Naive B cell (primary cell): ENCODE results near the gene MAD2L1BP. TPM values are rescaled to one million over a fixed set of nuclear protein-coding genes. Genes with fewer than 3 reads are reported as not detected.

Source experiments
- ATAC-seq, 2 donors: fragments of 150-1000 bp; cut with Tn5 transposase; 2 replicates each; pipeline ENCODE4 v1.10.0; 2021; ENCODE audit warnings: low read depth in 2 of 2, mild to moderate bottlenecking in 2 of 2, moderate library complexity in 2 of 2
- DNase-seq: peaks from one replicate; pipeline ENCODE4 v3.0.0; 2022
- H3K27ac Mint-ChIP-seq, 6 donors: one replicate each; pipeline ENCODE4 v1.8.0; 2020 to 2022; ENCODE audit warnings: mild to moderate bottlenecking in 6 of 6, mixed read lengths in 6 of 6, moderate library complexity in 5 of 6, inconsistent platforms in 2 of 6
- H3K27me3 Mint-ChIP-seq, 3 donors: one replicate each; pipeline ENCODE4 v1.8.0; 2021 to 2022; ENCODE audit warnings: mixed read lengths in 3 of 3, mild to moderate bottlenecking in 1 of 3
- H3K36me3 Mint-ChIP-seq, 2 donors: one replicate each; pipeline ENCODE4 v1.8.0; 2020 to 2022; ENCODE audit warnings: mixed read lengths in 2 of 2, inconsistent platforms in 1 of 2, mild to moderate bottlenecking in 1 of 2
- H3K4me1 Mint-ChIP-seq, 3 donors: one replicate each; pipeline ENCODE4 v1.8.0; 2020 to 2022; ENCODE audit warnings: mixed read lengths in 3 of 3, inconsistent platforms in 1 of 3, mild to moderate bottlenecking in 1 of 3, moderate library complexity in 1 of 3
- H3K4me3 Mint-ChIP-seq, 8 donors: one replicate each; pipeline ENCODE4 v1.8.0; 2020 to 2022; ENCODE audit warnings: mild to moderate bottlenecking in 8 of 8, mixed read lengths in 8 of 8, moderate library complexity in 8 of 8, inconsistent platforms in 2 of 8
- H3K9me3 Mint-ChIP-seq, 7 donors: one replicate each; pipeline ENCODE4 v1.8.0; 2020 to 2022; ENCODE audit warnings: mixed read lengths in 7 of 7, mild to moderate bottlenecking in 5 of 7, inconsistent platforms in 2 of 7, moderate library complexity in 1 of 7
- polyA plus RNA-seq, 6 donors: library from polyadenylated mRNA; unstranded; fragments of 300-500 nt; fragmentation: Illumina TruSeq; gene quantifications; one replicate each; pipeline ENCODE4 v1.2.3, GENCODE V29; 2021; ENCODE audit warnings: low read depth in 6 of 6

MAD2L1BP gene
- polyA plus RNA-seq, 6 donors from 2014 or later: 21.3 to 31.4 (median 27.9) TPM

GRCh38 chr6:43671801-43672690, 36.4 kb downstream of the MAD2L1BP start:
- Mint-ChIP-seq H3K27me3 (no peaks in the 10 kb centered on the region), H3K4me1 (peaks cover 16 to 17% (median 16%) of the 10 kb centered on the region in 3 donors), H3K4me3 (no peak overlapping the region), H3K9me3 (no peaks in the 10 kb centered on the region), H3K36me3 (peaks cover 0 to 23% of the 10 kb centered on the region in 2 donors), H3K27ac (peak overlapping the region in 1 of 6 donors; percentile 44)
- ATAC-seq (no peak), DNase-seq (no peak)

- peaks cover 0 to 23% of the 10 kb centered on the region in 2 donors for H3K36me3 Mint-ChIP-seq
Observed at GRCh38 chr6:43673444-43674084, 37.9 kb downstream of the MAD2L1BP start.

GRCh38 chr6:43674291-43674690, 38.7 kb downstream of the MAD2L1BP start:
- DNase-seq (no peak), ATAC-seq (no peak)
- Mint-ChIP-seq H3K4me1 (peaks cover 0 to 3% (median 0%) of the 10 kb centered on the region in 3 donors), H3K36me3 (peaks cover 0 to 23% of the 10 kb centered on the region in 2 donors), H3K27me3 (no peaks in the 10 kb centered on the region), H3K4me3 (no peak overlapping the region), H3K9me3 (no peaks in the 10 kb centered on the region), H3K27ac (no peak overlapping the region)

More at GRCh38 chr6:43673444-43674084, 37.9 kb downstream of the MAD2L1BP start:
- Mint-ChIP-seq H3K4me1 (peaks cover under 1 to 3% (median under 1%) of the 10 kb centered on the region in 3 donors), H3K27ac (peak overlapping the region in 1 of 6 donors; percentile 40), H3K9me3 (no peaks in the 10 kb centered on the region), H3K27me3 (no peaks in the 10 kb centered on the region), H3K4me3 (no peak overlapping the region)
- DNase-seq: no peak
- ATAC-seq: no peak

- peaks cover under 1 to 25% of the 10 kb centered on the region in 2 donors for H3K36me3 Mint-ChIP-seq
- H3K9me3 Mint-ChIP-seq: no peaks in the 10 kb centered on the region
- no peak for ATAC-seq
Observed at GRCh38 chr6:43674921-43675320, 39.3 kb downstream of the MAD2L1BP start.

GRCh38 chr6:43676962-43677606, 41.4 kb downstream of the MAD2L1BP start:
- no peak for ATAC-seq
- Mint-ChIP-seq H3K4me1 (peaks cover 5 to 9% (median 7%) of the 10 kb centered on the region in 3 donors), H3K36me3 (peaks cover 7 to 24% of the 10 kb centered on the region in 2 donors)

More at GRCh38 chr6:43674921-43675320, 39.3 kb downstream of the MAD2L1BP start:
- H3K27ac Mint-ChIP-seq: peak overlapping the region in 1 of 6 donors; percentile 37
- H3K4me1 Mint-ChIP-seq: peaks cover 0 to 3% (median 0%) of the 10 kb centered on the region in 3 donors
- no peak for DNase-seq
- no peaks in the 10 kb centered on the region for H3K27me3 Mint-ChIP-seq
- peak overlapping the region in 2 of 8 donors; percentile 42 to 50 for H3K4me3 Mint-ChIP-seq

GRCh38 chr6:43677759-43678158, 42.1 kb downstream of the MAD2L1BP start:
- peaks cover 7 to 23% of the 10 kb centered on the region in 2 donors for H3K36me3 Mint-ChIP-seq
- H3K27me3 Mint-ChIP-seq: no peaks in the 10 kb centered on the region
- no peak for DNase-seq
- H3K9me3 Mint-ChIP-seq: no peaks in the 10 kb centered on the region
- H3K27ac Mint-ChIP-seq: no peak overlapping the region
- peaks cover 10 to 13% (median 12%) of the 10 kb centered on the region in 3 donors for H3K4me1 Mint-ChIP-seq
- no peak for ATAC-seq
- no peak overlapping the region for H3K4me3 Mint-ChIP-seq

More at GRCh38 chr6:43676962-43677606, 41.4 kb downstream of the MAD2L1BP start:
- Mint-ChIP-seq H3K9me3 (no peaks in the 10 kb centered on the region), H3K4me3 (no peak overlapping the region), H3K27me3 (no peaks in the 10 kb centered on the region), H3K27ac (no peak overlapping the region)
- DNase-seq: no peak

GRCh38 chr6:43678341-43678740, 42.7 kb downstream of the MAD2L1BP start:
- DNase-seq: no peak
- H3K4me3 Mint-ChIP-seq: no peak overlapping the region
- H3K36me3 Mint-ChIP-seq: peaks cover 7 to 17% of the 10 kb centered on the region in 2 donors
- H3K4me1 Mint-ChIP-seq: peaks cover 16 to 19% (median 18%) of the 10 kb centered on the region in 3 donors
- H3K9me3 Mint-ChIP-seq: no peaks in the 10 kb centered on the region
- no peak for ATAC-seq
- no peak overlapping the region for H3K27ac Mint-ChIP-seq
- no peaks in the 10 kb centered on the region for H3K27me3 Mint-ChIP-seq

- H3K4me3 Mint-ChIP-seq: no peak overlapping the region
- DNase-seq (no peak), ATAC-seq (no peak)
- no peak overlapping the region for H3K27ac Mint-ChIP-seq
- no peaks in the 10 kb centered on the region for H3K27me3 Mint-ChIP-seq
- H3K4me1 Mint-ChIP-seq: peaks cover 23 to 25% (median 24%) of the 10 kb centered on the region in 3 donors
- no peaks in the 10 kb centered on the region for H3K9me3 Mint-ChIP-seq
- peaks cover 7 to 16% of the 10 kb centered on the region in 2 donors for H3K36me3 Mint-ChIP-seq
Observed at GRCh38 chr6:43679057-43679456, 43.4 kb downstream of the MAD2L1BP start.

GRCh38 chr6:43680308-43681200, 44.9 kb downstream of the MAD2L1BP start:
- peak overlapping the region in 1 of 8 donors; percentile 11 for H3K4me3 Mint-ChIP-seq
- peaks cover 7 to 8% of the 10 kb centered on the region in 2 donors for H3K36me3 Mint-ChIP-seq
- no peaks in the 10 kb centered on the region for H3K9me3 Mint-ChIP-seq
- peaks cover 33 to 38% (median 35%) of the 10 kb centered on the region in 3 donors for H3K4me1 Mint-ChIP-seq
- DNase-seq: no peak
- ATAC-seq: no peak
- peak overlapping the region in 2 of 6 donors; percentile 33 to 78 for H3K27ac Mint-ChIP-seq
- no peaks in the 10 kb centered on the region for H3K27me3 Mint-ChIP-seq

GRCh38 chr6:43681303-43681702, 45.7 kb downstream of the MAD2L1BP start:
- DNase-seq (no peak), ATAC-seq (no peak)
- H3K4me3 Mint-ChIP-seq: no peak overlapping the region
- no peaks in the 10 kb centered on the region for H3K9me3 Mint-ChIP-seq
- no peaks in the 10 kb centered on the region for H3K27me3 Mint-ChIP-seq
- peaks cover 7 to 8% of the 10 kb centered on the region in 2 donors for H3K36me3 Mint-ChIP-seq
- no peak overlapping the region for H3K27ac Mint-ChIP-seq
- peaks cover 36 to 43% (median 42%) of the 10 kb centered on the region in 3 donors for H3K4me1 Mint-ChIP-seq

GRCh38 chr6:43682724-43683429, 47.2 kb downstream of the MAD2L1BP start:
- no peaks in the 10 kb centered on the region for H3K9me3 Mint-ChIP-seq
- no peak overlapping the region for H3K27ac Mint-ChIP-seq
- peak overlapping the region in 1 of 8 donors; percentile 48 for H3K4me3 Mint-ChIP-seq
- peaks cover 47 to 57% (median 55%) of the 10 kb centered on the region in 3 donors for H3K4me1 Mint-ChIP-seq
- no peaks in the 10 kb centered on the region for H3K27me3 Mint-ChIP-seq
- no peak for DNase-seq
- ATAC-seq: no peak
- H3K36me3 Mint-ChIP-seq: peaks cover 7 to 8% of the 10 kb centered on the region in 2 donors
